22Rv1 (cell line): ENCODE data around the gene CDH22.

Experiments
- CTCF ChIP-seq: fragments of 450-650 bp; IDR thresholded peaks from 2 replicates; pipeline ENCODE4 v1.5.1; 2017; ENCODE audit warnings: mild to moderate bottlenecking
- ZFX ChIP-seq: fragments of 450-650 bp; IDR thresholded peaks from 2 replicates; pipeline ENCODE4 v1.6.1; 2017; ENCODE audit warnings: antibody characterized with exemption, borderline replicate concordance

GRCh38 chr20:46182276-46183200 is 125.8 kb downstream of the CDH22 start:
- TF ChIP-seq CTCF (no peak), ZFX (no peak)
